ENCODE results near the gene EDN2. TPM values are rescaled to one million over a fixed set of nuclear protein-coding genes. Genes with fewer than 3 reads are reported as not detected.

Gene EDN2
- polyA plus RNA-seq, 1 donor from 2014 or later: not detected

GRCh38 chr1:41479808-41480160, 4.7 kb downstream of the EDN2 start:
- Histone ChIP-seq H3K9me2 (ENCODE audit: insufficient read depth, low read length) (no peaks in the 10 kb centered on the region), H4K20me1 (ENCODE audit: insufficient read depth) (no peaks in the 10 kb centered on the region), H3K9me3 (ENCODE audit: low read length) (no peaks in the 10 kb centered on the region), H3K36me3 (ENCODE audit: insufficient read depth, low read length) (no peaks in the 10 kb centered on the region), H3K27ac (ENCODE audit: low read length) (no peak overlapping the region), H3K79me2 (replicated peaks; ENCODE audit: insufficient read depth, low read length) (no peaks in the 10 kb centered on the region), H2AFZ (ENCODE audit: low read depth, low read length) (no peak overlapping the region), H3K4me2 (ENCODE audit: low read length) (no peak overlapping the region), H3K9ac (ENCODE audit: low read length) (no peak overlapping the region), H3F3A (ENCODE audit: insufficient read depth, low read length, poor library complexity, severe bottlenecking) (no peaks in the 10 kb centered on the region), H3K4me3 (ENCODE audit: low read length) (no peak overlapping the region), H3K27me3 (ENCODE audit: insufficient read depth, low read depth, low read length) (no peaks in the 10 kb centered on the region)
- TF ChIP-seq EZH2 (IDR thresholded peaks at IDR 0.05; ENCODE audit: borderline replicate concordance, insufficient read depth, low read length, poor library complexity, severe bottlenecking): no peak

GRCh38 chr1:41479000-41479807, 5.3 kb downstream of the EDN2 start:
- Histone ChIP-seq H3K4me3 (ENCODE audit: low read length) (no peak overlapping the region), H3K9me3 (ENCODE audit: low read length) (no peaks in the 10 kb centered on the region), H3K4me2 (ENCODE audit: low read length) (no peak overlapping the region), H3K27ac (ENCODE audit: low read length) (no peak overlapping the region), H3K27me3 (ENCODE audit: insufficient read depth, low read depth, low read length) (no peaks in the 10 kb centered on the region), H3K79me2 (replicated peaks; ENCODE audit: insufficient read depth, low read length) (no peaks in the 10 kb centered on the region), H3K9me2 (ENCODE audit: insufficient read depth, low read length) (no peaks in the 10 kb centered on the region), H3K9ac (ENCODE audit: low read length) (no peak overlapping the region), H3F3A (ENCODE audit: insufficient read depth, low read length, poor library complexity, severe bottlenecking) (no peaks in the 10 kb centered on the region), H4K20me1 (ENCODE audit: insufficient read depth) (no peaks in the 10 kb centered on the region), H3K36me3 (ENCODE audit: insufficient read depth, low read length) (no peaks in the 10 kb centered on the region), H2AFZ (ENCODE audit: low read depth, low read length) (no peak overlapping the region)
- no peak for TF ChIP-seq RAD21 (conservative IDR thresholded peaks at IDR 0.05)
- no peak for TF ChIP-seq EP300 (conservative IDR thresholded peaks at IDR 0.05; ENCODE audit: poor library complexity, severe bottlenecking)
- TF ChIP-seq EZH2 (IDR thresholded peaks at IDR 0.05; ENCODE audit: borderline replicate concordance, insufficient read depth, low read length, poor library complexity, severe bottlenecking): no peak
- no peak for TF ChIP-seq REST (IDR thresholded peaks at IDR 0.05; ENCODE audit: borderline replicate concordance)
- no peak for TF ChIP-seq CTCF (IDR thresholded peaks at IDR 0.05; ENCODE audit: poor library complexity, severe bottlenecking)
- no peak for TF ChIP-seq POLR2AphosphoS5 (IDR thresholded peaks at IDR 0.05)
- TF ChIP-seq TAF1 (IDR thresholded peaks at IDR 0.05; ENCODE audit: low read depth): no peak
